Esophagus squamous epithelium (tissue), 5 donors: ENCODE data around the gene CYB5B. TPM values are rescaled to one million over a fixed set of nuclear protein-coding genes. Genes with fewer than 3 reads are reported as not detected.

Experiments used
- DNase-seq: peaks from one replicate; lab custom pipeline; 2025; lab: John Stamatoyannopoulos, UW
- H3K27ac ChIP-seq, 4 donors: fragments of 200-600 bp; sonication (generic); one replicate each; pipeline ENCODE4 v1.5.1; 2016 to 2019; ENCODE audit warnings: mild to moderate bottlenecking in 1 of 4
- H3K27me3 ChIP-seq, 4 donors: fragments of 200-600 bp; sonication (generic); 1 replicate in 3 of 4; 2 replicates in 1 of 4; pipeline versions ENCODE4 v1.5.1 to v1.6.0; 2017 to 2021; ENCODE audit warnings: antibody characterized with exemption in 1 of 4
- H3K36me3 ChIP-seq, 3 donors: fragments of 200-600 bp; sonication (generic); one replicate each; pipeline ENCODE4 v1.5.1; 2016 to 2019
- H3K4me1 ChIP-seq, 3 donors: fragments of 200-600 bp; sonication (generic); one replicate each; pipeline ENCODE4 v1.5.1; 2017 to 2019
- H3K4me3 ChIP-seq, 4 donors: fragments of 200-600 bp; sonication (generic); 1 replicate in 3 of 4; 2 replicates in 1 of 4; pipeline ENCODE4 v1.5.1; 2016 to 2019; ENCODE audit warnings: mild to moderate bottlenecking in 2 of 4, moderate library complexity in 1 of 4
- H3K9me3 ChIP-seq, 3 donors: fragments of 200-600 bp; sonication (generic); one replicate each; pipeline ENCODE4 v1.5.1; 2016 to 2019
- CTCF ChIP-seq, 6 experiments: fragments of 450-650 bp in 4 of 6; fragments of 200-600 bp in 2 of 6; sonication (generic) in 2 of 6; IDR thresholded peaks; one replicate each; pipeline ENCODE4 v1.5.1; 2016 to 2019; ENCODE audit warnings: antibody characterized with exemption in 6 of 6, mild to moderate bottlenecking in 4 of 6, moderate library complexity in 4 of 6
- POLR2A ChIP-seq, 4 donors: fragments of 450-650 bp; IDR thresholded peaks; one replicate each; pipeline ENCODE4 v1.6.1; 2017; ENCODE audit warnings: antibody characterized with exemption in 4 of 4, mild to moderate bottlenecking in 4 of 4, moderate library complexity in 3 of 4
- whole genome bisulfite sequencing, 2 donors: methylation state at CpG; one replicate each; pipeline ENCODE4 v1.1.5; 2018; 5-methylcytosine and 5-hydroxymethylcytosine counted together
- intact Hi-C: fragments of 100-400 bp; cut with DNase I; formaldehyde crosslinking; loops from one replicate; pipeline ENCODE4 v1.15.0; 2022
- total RNA-seq, 4 donors: library from RNA; depleted of rRNA; stranded (reverse); fragments of >200 nt; gene quantifications; one replicate each; pipeline ENCODE4 v1.1.0, GENCODE V29; 2016
- donor health status: DM: yes; HTN: yes; CAD: no.

Gene CYB5B
- total RNA-seq, 4 donors from 2014 or later: 23.7 to 45.7 (median 39.6) TPM

- Histone ChIP-seq H3K27me3 (no peaks in the 10 kb centered on the region), H3K9me3 (no peaks in the 10 kb centered on the region), H3K4me1 (peaks cover 0 to 12% (median 0%) of the 10 kb centered on the region in 3 donors), H3K36me3 (no peaks in the 10 kb centered on the region), H3K27ac (no peak overlapping the region), H3K4me3 (no peak overlapping the region)
- 34 to 36% methylated on average over 4 of the region's 4 CpGs for WGBS, 2 donors
- intact Hi-C loops: no loop called here
- no peak for DNase-seq
- no peak for TF ChIP-seq CTCF (IDR thresholded peaks at IDR 0.05)
- TF ChIP-seq POLR2A (IDR thresholded peaks at IDR 0.05): no peak
These were observed 77.7 kb downstream of the CYB5B start for GRCh38 chr16:69501956-69502745.

- TF ChIP-seq POLR2A (IDR thresholded peaks at IDR 0.05) (no peak), CTCF (IDR thresholded peaks at IDR 0.05) (no peak)
- no peaks in the 10 kb centered on the region for H3K36me3 ChIP-seq
- peaks cover 0 to 12% (median 0%) of the 10 kb centered on the region in 3 donors for H3K4me1 ChIP-seq
- H3K4me3 ChIP-seq: no peak overlapping the region
- no peak overlapping the region for H3K27ac ChIP-seq
- no peaks in the 10 kb centered on the region for H3K27me3 ChIP-seq
- no peak for DNase-seq
- WGBS, 2 donors: 70 to 80% methylated on average over 4 of the region's 4 CpGs
- H3K9me3 ChIP-seq: no peaks in the 10 kb centered on the region
- intact Hi-C loops: no loop called here
These were observed 78.8 kb downstream of the CYB5B start for GRCh38 chr16:69503244-69503643.

- H3K4me3 ChIP-seq: no peak overlapping the region
- WGBS, 2 donors: 57 to 79% methylated on average over 4 of the region's 4 CpGs
- intact Hi-C loops: no loop called here
- H3K9me3 ChIP-seq: no peaks in the 10 kb centered on the region
- no peaks in the 10 kb centered on the region for H3K27me3 ChIP-seq
- no peak for TF ChIP-seq CTCF (IDR thresholded peaks at IDR 0.05)
- no peak for TF ChIP-seq POLR2A (IDR thresholded peaks at IDR 0.05)
- H3K36me3 ChIP-seq: no peaks in the 10 kb centered on the region
- H3K4me1 ChIP-seq: peaks cover 0 to 12% (median 0%) of the 10 kb centered on the region in 3 donors
- H3K27ac ChIP-seq: no peak overlapping the region
- DNase-seq: no peak
These were observed 83.8 kb downstream of the CYB5B start for GRCh38 chr16:69508033-69508755.

GRCh38 chr16:69509125-69509524, 84.7 kb downstream of the CYB5B start:
- 81 to 82% methylated on average over 5 of the region's 5 CpGs for WGBS, 2 donors
- no peak for TF ChIP-seq CTCF (IDR thresholded peaks at IDR 0.05)
- TF ChIP-seq POLR2A (IDR thresholded peaks at IDR 0.05): no peak
- intact Hi-C loops: no loop called here

GRCh38 chr16:69511651-69512050, 87.2 kb downstream of the CYB5B start:
- H3K27ac ChIP-seq: no peak overlapping the region
- intact Hi-C loops: no loop called here
- WGBS, 2 donors: 90 to 96% methylated on average over 4 of the region's 4 CpGs
- TF ChIP-seq CTCF (IDR thresholded peaks at IDR 0.05) (no peak), POLR2A (IDR thresholded peaks at IDR 0.05) (no peak)
- no peaks in the 10 kb centered on the region for H3K9me3 ChIP-seq
- H3K36me3 ChIP-seq: no peaks in the 10 kb centered on the region
- no peak overlapping the region for H3K4me3 ChIP-seq
- no peaks in the 10 kb centered on the region for H3K27me3 ChIP-seq
- no peak for DNase-seq
- peaks cover 0 to 35% (median 6%) of the 10 kb centered on the region in 3 donors for H3K4me1 ChIP-seq

More at GRCh38 chr16:69509125-69509524, 84.7 kb downstream of the CYB5B start:
- Histone ChIP-seq H3K4me1 (peaks cover 0 to 19% (median 6%) of the 10 kb centered on the region in 3 donors), H3K27me3 (no peaks in the 10 kb centered on the region), H3K27ac (no peak overlapping the region), H3K36me3 (no peaks in the 10 kb centered on the region), H3K4me3 (no peak overlapping the region), H3K9me3 (no peaks in the 10 kb centered on the region)
- no peak for DNase-seq
